Keratinocyte (primary cell): ENCODE data around the gene FKBP1A. TPM values are rescaled to one million over a fixed set of nuclear protein-coding genes. Genes with fewer than 3 reads are reported as not detected.

ENCODE experiments used
- DNase-seq: peaks from one replicate; pipeline ENCODE4 v3.0.0-alpha.2; 2011; ENCODE audit warnings: low read depth, missing footprints, low spot score
- FAIRE-seq: peaks from 2 replicates; lab custom pipeline; 2011; peaks lifted over from hg19 to GRCh38; lab: Jason Lieb, UNC
- H2AFZ ChIP-seq: 2 replicates; pipeline ENCODE4 v1.6.0; 2012; ENCODE audit warnings: low read length, control low read depth, inconsistent platforms; ENCODE audit not compliant: control insufficient read depth
- H3K27ac ChIP-seq: 2 replicates; pipeline ENCODE4 v1.5.1; 2011; ENCODE audit warnings: low read length; ENCODE audit not compliant: control insufficient read depth, insufficient read depth
- H3K27me3 ChIP-seq: 3 replicates; pipeline ENCODE4 v1.6.0; 2011; ENCODE audit warnings: low read length; ENCODE audit not compliant: control insufficient read depth, insufficient read depth; ENCODE audit errors: extremely low read depth
- H3K36me3 ChIP-seq, 2 experiments: 2 replicates in 1 of 2; 3 replicates in 1 of 2; pipeline ENCODE4 v1.5.1; 2011; ENCODE audit warnings: low read length in 2 of 2, mild to moderate bottlenecking in 1 of 2; ENCODE audit not compliant: control insufficient read depth in 2 of 2, insufficient read depth in 2 of 2; ENCODE audit errors: extremely low read depth in 1 of 2
- H3K4me1 ChIP-seq: 3 replicates; pipeline ENCODE4 v1.5.1; 2011; ENCODE audit warnings: low read length; ENCODE audit not compliant: control insufficient read depth, insufficient read depth; ENCODE audit errors: extremely low read depth
- H3K4me2 ChIP-seq: 3 replicates; pipeline ENCODE4 v1.6.0; 2011; ENCODE audit warnings: low read depth, low read length; ENCODE audit not compliant: control insufficient read depth, insufficient read depth; ENCODE audit errors: extremely low read depth
- H3K4me3 ChIP-seq, 3 experiments: fragments of 200-600 bp in 1 of 3; sonication (generic) in 1 of 3; 2 replicates in 2 of 3; 3 replicates in 1 of 3; pipeline ENCODE4 v1.5.1; 2011 to 2016; ENCODE audit warnings: low read length in 3 of 3, mild to moderate bottlenecking in 3 of 3, control low read depth in 2 of 3, inconsistent platforms in 1 of 3, low read depth in 1 of 3, mixed read lengths in 1 of 3, mixed run types in 1 of 3, moderate library complexity in 1 of 3; ENCODE audit not compliant: control insufficient read depth in 2 of 3, insufficient read depth in 2 of 3; ENCODE audit errors: extremely low read depth in 1 of 3
- H3K79me2 ChIP-seq: 2 replicates; pipeline ENCODE4 v1.6.0; 2012; ENCODE audit warnings: low read length; ENCODE audit not compliant: control insufficient read depth, insufficient read depth
- H3K9ac ChIP-seq: 3 replicates; pipeline ENCODE4 v1.6.0; 2011; ENCODE audit warnings: low read length; ENCODE audit not compliant: control insufficient read depth, insufficient read depth; ENCODE audit errors: extremely low read depth
- H3K9me1 ChIP-seq: 3 replicates; pipeline ENCODE4 v1.6.0; 2011; ENCODE audit warnings: low read length; ENCODE audit not compliant: control insufficient read depth, insufficient read depth; ENCODE audit errors: extremely low read depth
- H3K9me3 ChIP-seq: 2 replicates; pipeline ENCODE4 v1.5.1; 2012; ENCODE audit warnings: low read depth, low read length; ENCODE audit not compliant: control insufficient read depth
- H4K20me1 ChIP-seq: 3 replicates; pipeline ENCODE4 v1.6.0; 2011; ENCODE audit warnings: low read length; ENCODE audit not compliant: control insufficient read depth, insufficient read depth; ENCODE audit errors: extremely low read depth
- CTCF ChIP-seq, 3 experiments: IDR thresholded peaks in 1 of 3; conservative IDR thresholded peaks in 1 of 3; optimal IDR thresholded peaks in 1 of 3; 2 replicates in 2 of 3; 3 replicates in 1 of 3; pipeline versions ENCODE3 to v1.5.1; 2011; ENCODE audit warnings: low read length in 3 of 3, mild to moderate bottlenecking in 3 of 3, moderate library complexity in 2 of 3, control low read depth in 1 of 3, inconsistent platforms in 1 of 3; ENCODE audit not compliant: insufficient read depth in 2 of 3; ENCODE audit errors: extremely low read depth in 1 of 3
- EZH2 ChIP-seq: IDR thresholded peaks from one replicate; pipeline ENCODE4 v1.6.1; 2012; ENCODE audit warnings: inconsistent platforms, mild to moderate bottlenecking, low read length, moderate library complexity
- dilution Hi-C: fragments of 300-500 bp; cut with MboI; formaldehyde crosslinking; loops from one replicate; pipeline ENCODE4 v1.7.0; 2020; ENCODE audit warnings: low sequenced_read_pairs; ENCODE audit not compliant: extremely low pct_ligation_motif_present
- polyA plus RNA-seq, 5 experiments: library from polyadenylated mRNA; depleted of rRNA in 3 of 5; stranded (reverse) in 3 of 5; stranded (forward) in 1 of 5; unstranded in 1 of 5; fragments of >200 nt; gene quantifications; 1 replicate in 1 of 5; 2 replicates in 3 of 5; 3 replicates in 1 of 5; pipeline versions ENCODE4 v1.2.1 to v1.2.3, GENCODE V29; 2011 to 2012; ENCODE audit warnings: missing spikeins in 2 of 5, low read depth in 1 of 5, low replicate concordance in 1 of 5

FKBP1A gene
- polyA plus RNA-seq, 1 donor (not counting 4 experiments of a cell fraction or from before 2014, with no cell fraction given), result 1,010 TPM

- Histone ChIP-seq H3K9me3 (peaks cover 3% of the 10 kb centered on the region), H3K9ac (peak overlapping the region; percentile 49), H3K4me2 (peak overlapping the region; percentile 61), H3K4me1 (peaks cover 33% of the 10 kb centered on the region), H2AFZ (peak overlapping the region; percentile 3), H3K27ac (peak overlapping the region; percentile 88), H3K79me2 (no peaks in the 10 kb centered on the region), H3K4me3 (no peak overlapping the region), H3K9me1 (no peaks in the 10 kb centered on the region), H4K20me1 (no peaks in the 10 kb centered on the region), H3K36me3 (no peaks in the 10 kb centered on the region), H3K27me3 (no peaks in the 10 kb centered on the region)
- TF ChIP-seq EZH2 (no peak), CTCF (optimal IDR thresholded peaks at IDR 0.05 in 1 of 3, IDR thresholded peaks at IDR 0.05 in 1 of 3, conservative IDR thresholded peaks at IDR 0.05 in 1 of 3; ENCODE audit: extremely low read depth in 1 of 3, insufficient read depth in 2 of 3, low read length in 3 of 3) (no peak)
- DNase-seq (peak; percentile 98), FAIRE-seq (peak; percentile 99)
- dilution Hi-C loops, result no loop called here
Measured at GRCh38 chr20:1415667-1416468, 23.0 kb upstream of the FKBP1A start.

- no peak overlapping the region for H2AFZ ChIP-seq
- H3K36me3 ChIP-seq, result no peaks in the 10 kb centered on the region
- no peaks in the 10 kb centered on the region for H3K9me1 ChIP-seq
- H3K4me3 ChIP-seq, result no peak overlapping the region
- H3K9me3 ChIP-seq, result no peaks in the 10 kb centered on the region
- no peak overlapping the region for H3K4me2 ChIP-seq
- dilution Hi-C loops, result no loop called here
- TF ChIP-seq CTCF (optimal IDR thresholded peaks at IDR 0.05 in 1 of 3, IDR thresholded peaks at IDR 0.05 in 1 of 3, conservative IDR thresholded peaks at IDR 0.05 in 1 of 3; ENCODE audit: extremely low read depth in 1 of 3, insufficient read depth in 2 of 3, low read length in 3 of 3) (no peak), EZH2 (no peak)
- no peak overlapping the region for H3K27ac ChIP-seq
- H3K27me3 ChIP-seq, result no peaks in the 10 kb centered on the region
- no peak for FAIRE-seq
- H3K4me1 ChIP-seq, result peaks cover 33% of the 10 kb centered on the region
- no peaks in the 10 kb centered on the region for H4K20me1 ChIP-seq
- DNase-seq, result no peak
- H3K79me2 ChIP-seq, result no peaks in the 10 kb centered on the region
- H3K9ac ChIP-seq, result no peak overlapping the region
Measured at GRCh38 chr20:1414982-1415381, 22.1 kb upstream of the FKBP1A start.
